ENCODE measurements around the gene C7orf57.

DNA sequence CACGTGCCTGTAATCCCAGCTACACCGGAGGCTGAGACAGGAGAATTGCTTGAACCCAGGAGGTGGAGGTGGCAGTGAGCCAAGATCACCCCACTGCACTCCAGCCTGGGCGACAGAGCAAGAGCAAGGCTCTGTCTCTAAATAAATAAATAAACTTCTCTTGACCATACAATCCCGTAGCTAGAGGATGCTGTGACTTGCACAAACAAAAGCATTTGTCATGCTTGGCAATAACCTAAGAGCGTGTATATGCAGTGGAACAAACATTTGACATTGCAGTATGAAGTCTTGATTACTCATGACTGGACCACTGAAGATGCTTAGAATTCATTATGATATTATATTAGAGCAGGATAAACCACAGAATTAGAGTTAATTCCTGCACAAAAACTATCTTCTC, 1.4 kb upstream of the C7orf57 start:
- no peak for TF ChIP-seq CTCF (IDR thresholded peaks at IDR 0.05)
- no peak for TF ChIP-seq POLR2A (IDR thresholded peaks at IDR 0.05)
- no peak for TF ChIP-seq POLR2AphosphoS5 (IDR thresholded peaks at IDR 0.05)

Measured in suprapubic skin (tissue), 4 donors.